RCC 7860 (cell line): ENCODE results near the gene UBASH3B.
"Not testable (repeated sequence)": the region's sequence is repeated elsewhere in the genome, so short reads cannot be mapped to it uniquely, and the experiment has no call there.

Experiments
- DNase-seq: peaks from one replicate; pipeline ENCODE4 v3.0.0-alpha.2; 2015; ENCODE audit warnings: low spot score
- FAIRE-seq: peaks from 2 replicates; lab custom pipeline; 2012; peaks lifted over from hg19 to GRCh38; lab: Jason Lieb, UNC

The UBASH3B gene

DNA sequence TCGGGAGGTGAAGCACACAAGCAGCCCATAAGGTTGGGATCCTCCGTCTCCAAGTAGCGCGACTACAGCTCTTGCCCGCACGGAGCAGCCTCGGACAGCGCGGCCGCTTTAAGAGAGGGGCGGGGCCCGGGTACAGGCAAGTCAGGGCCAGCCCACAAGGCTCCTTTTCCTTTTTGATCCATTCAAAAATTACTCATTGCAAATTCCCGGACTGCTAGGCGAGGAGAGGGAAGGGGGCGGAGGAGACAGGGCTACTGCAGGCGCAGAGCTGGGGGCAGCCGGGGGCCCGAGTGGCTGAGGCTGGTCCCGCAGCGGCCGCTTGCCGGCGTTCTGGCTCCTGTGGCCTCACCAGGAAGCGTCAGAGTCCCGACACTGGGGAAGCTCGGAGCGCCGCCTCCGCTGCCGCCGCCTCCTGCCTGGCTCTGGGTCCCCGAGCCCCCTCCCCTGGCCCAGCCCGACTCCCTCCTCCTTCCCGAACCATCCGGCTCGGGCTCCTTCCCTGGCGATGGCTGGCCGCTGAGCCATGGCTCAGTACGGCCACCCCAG, at the start of gene UBASH3B:
UBASH3B (plus strand) TSS at position 196 of the 546 bp plus-strand sequence; CDS start at position 524, 328 bp downstream.
- DNase-seq = peak; percentile 88
- FAIRE-seq = peak; percentile 65

DNA sequence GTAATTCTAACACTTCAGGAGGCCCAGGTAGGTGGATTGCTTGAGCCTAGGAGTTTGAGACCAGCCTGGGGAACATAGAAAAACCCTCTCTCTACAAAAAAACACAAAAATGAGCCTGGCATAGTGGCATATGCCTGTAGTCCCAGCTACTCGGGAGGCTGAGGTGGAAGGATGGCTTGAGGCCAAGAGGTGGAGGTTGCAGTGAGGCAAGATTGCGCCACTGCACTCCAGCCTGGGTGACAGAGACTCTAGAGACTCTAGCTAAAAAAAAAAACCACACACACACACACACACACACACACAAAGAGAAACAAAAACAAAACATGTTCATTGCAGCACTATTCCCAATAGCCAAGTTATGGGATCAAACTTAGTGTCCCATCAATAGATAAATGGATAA, 48.4 kb upstream of the UBASH3B start:
- DNase-seq, FAIRE-seq: not testable (repeated sequence)

DNA sequence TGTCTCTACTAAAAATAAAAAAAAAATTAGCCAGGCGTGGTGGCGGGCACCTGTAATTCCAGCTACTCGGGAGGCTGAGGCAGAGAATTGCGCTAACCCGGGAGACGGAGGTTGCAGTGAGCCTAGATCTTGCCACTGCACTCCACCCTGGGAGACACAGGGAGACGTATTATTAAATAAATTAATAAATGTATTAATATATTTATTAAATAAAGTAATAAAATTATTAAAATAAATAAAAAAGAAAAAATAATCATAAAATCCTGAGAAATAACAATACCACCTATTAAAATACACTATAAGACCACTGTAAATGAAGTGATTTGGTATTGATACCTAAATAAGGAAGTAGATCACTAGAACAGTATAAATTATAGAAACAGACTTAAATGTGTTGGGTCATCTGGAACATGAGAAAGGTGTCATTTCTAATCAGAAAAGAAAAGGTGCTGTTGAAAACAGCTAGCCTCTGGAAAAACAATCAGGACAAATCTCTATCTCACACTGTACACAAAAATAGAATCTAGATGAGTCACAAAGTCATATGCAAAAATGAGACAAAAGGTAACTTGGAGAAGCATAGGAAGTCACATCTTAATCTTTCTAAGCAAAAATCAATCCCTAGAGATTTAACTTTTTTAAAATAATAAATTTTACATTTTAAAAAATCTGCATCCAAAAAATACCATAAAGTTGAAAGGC, 43.2 kb upstream of the UBASH3B start:
- no peak for DNase-seq
- no peak for FAIRE-seq

DNA sequence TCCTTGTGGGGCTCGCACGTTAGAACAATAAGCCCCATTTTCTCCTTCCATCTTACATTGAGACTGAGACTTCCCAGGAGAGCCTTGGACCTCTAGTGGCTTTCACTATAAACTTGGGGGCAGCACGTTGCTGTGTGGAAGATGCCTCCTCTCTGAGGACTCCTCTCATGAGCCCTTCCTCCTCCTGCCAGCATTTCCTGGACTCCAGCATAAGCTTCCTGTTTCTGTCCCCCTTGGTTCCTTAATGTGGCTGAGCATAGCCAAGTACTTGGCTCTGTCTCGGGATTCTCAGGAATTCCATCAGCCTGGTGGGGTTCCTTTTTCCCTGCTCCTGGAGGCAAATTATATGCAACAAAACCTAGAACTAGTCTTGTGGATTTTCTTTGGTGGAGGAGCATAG, 38.8 kb upstream of the UBASH3B start:
- DNase-seq (no peak), FAIRE-seq (no peak)

GRCh38 chr11:122617297-122617696, 38.2 kb upstream of the UBASH3B start:
- DNase-seq (no peak), FAIRE-seq (no peak)

- DNase-seq = peak; percentile 29
- peak; percentile 65 for FAIRE-seq
These were observed 37.6 kb upstream of the UBASH3B start for GRCh38 chr11:122617926-122618325.

GRCh38 chr11:122618927-122619326, 36.6 kb upstream of the UBASH3B start:
- FAIRE-seq (no peak), DNase-seq (no peak)

GRCh38 chr11:122619757-122620156, 35.8 kb upstream of the UBASH3B start:
- FAIRE-seq (no peak), DNase-seq (no peak)

DNA sequence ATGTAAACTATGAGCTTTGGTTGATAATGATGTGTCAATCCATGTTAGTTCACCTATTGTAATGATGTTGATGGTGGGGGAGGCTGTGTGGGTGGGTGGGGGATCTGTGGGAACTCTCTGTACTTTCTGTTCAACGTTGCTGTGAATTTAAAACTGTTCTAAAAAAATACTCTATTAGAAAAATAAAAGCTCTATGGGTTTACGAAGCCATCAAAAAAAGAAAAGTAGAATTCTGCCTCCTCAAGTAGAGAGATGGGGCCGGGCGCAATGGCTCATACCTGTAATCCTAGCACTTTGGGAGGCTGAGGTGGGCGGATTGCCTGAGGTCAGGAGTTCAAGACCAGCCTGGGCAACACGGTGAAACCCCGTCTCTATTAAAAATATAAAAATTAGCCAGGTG, 30.0 kb upstream of the UBASH3B start:
- FAIRE-seq, DNase-seq: not testable (repeated sequence)

- no peak for FAIRE-seq
- no peak for DNase-seq
These were observed 29.4 kb upstream of the UBASH3B start for GRCh38 chr11:122625976-122626665.

- no peak for DNase-seq
- no peak for FAIRE-seq
These were observed 27.8 kb upstream of the UBASH3B start for GRCh38 chr11:122627745-122628144.

GRCh38 chr11:122628810-122629555, 26.5 kb upstream of the UBASH3B start:
- DNase-seq = peak; percentile 42
- FAIRE-seq = no peak

DNA sequence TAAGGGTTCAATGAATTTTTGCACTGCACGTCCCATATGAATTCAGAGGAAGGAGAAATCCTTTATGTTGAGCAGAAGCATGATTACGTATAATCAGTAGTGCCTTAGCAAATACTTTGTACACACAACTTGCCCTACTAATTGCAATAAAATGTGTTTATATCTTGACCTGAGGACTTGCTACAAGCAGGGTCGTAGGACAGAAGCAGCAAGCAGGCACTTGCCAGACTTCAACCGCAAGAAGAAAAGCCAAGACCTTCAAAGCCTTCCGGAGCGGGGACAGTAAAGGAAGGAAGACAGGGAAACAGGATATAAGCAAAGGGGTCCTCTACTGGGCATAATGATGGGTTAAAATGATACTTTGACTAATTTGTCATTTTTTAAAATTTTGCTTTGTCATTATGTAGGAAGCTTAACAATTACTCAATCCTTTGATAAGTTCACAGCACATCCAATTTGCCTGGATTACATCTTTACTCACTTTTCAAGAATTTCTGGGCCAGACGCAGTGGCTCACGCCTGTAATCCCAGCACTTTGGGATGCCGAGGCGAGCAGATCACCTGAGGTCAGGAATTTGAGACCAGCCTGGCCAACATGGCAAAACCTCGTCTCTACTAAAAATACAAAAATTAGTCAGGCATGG, 23.2 kb upstream of the UBASH3B start:
- FAIRE-seq = no peak
- no peak for DNase-seq

GRCh38 chr11:122633219-122633829, 22.2 kb upstream of the UBASH3B start:
- DNase-seq = peak; percentile 62
- peak; percentile 55 for FAIRE-seq

DNA sequence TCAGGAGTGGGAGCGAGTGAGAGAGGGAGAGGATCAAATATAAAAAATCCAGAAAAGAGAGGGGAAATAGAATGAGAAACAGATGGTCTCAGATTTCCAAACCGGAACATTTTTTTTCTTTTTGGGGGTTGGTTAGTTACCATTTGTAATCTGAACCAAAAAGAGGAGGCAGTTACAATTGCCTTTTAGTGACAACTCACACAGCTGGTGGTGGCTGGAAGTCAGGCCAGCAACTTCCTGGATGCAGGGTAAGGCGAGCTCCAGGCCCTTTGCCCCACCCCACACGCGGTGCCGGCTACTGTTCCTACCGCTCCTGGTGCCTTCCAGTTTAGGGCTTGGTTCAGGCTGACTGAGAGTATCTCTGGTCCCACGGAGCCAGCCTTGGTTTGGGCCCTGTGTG, 21.0 kb upstream of the UBASH3B start:
- FAIRE-seq (no peak), DNase-seq (no peak)

DNA sequence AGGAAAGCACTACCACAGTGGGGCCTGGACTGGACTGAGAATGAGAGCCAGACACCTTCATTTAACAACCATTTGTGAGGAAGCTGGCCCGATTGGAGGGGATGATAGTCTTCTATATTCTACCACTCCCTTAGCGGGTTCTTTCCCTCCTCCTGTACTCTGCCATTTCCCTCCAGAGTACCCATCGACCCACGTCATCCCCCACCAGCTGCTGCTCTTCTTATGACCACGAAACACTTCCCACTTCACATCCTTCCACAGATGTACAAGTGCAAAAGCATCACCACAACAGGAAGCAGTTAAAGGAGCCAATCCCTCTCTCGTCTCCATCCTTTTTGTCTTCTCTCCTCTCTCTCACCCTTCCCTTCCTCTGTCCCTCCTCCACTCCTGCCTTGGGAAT, 18.0 kb upstream of the UBASH3B start:
- DNase-seq = no peak
- FAIRE-seq = no peak

DNA sequence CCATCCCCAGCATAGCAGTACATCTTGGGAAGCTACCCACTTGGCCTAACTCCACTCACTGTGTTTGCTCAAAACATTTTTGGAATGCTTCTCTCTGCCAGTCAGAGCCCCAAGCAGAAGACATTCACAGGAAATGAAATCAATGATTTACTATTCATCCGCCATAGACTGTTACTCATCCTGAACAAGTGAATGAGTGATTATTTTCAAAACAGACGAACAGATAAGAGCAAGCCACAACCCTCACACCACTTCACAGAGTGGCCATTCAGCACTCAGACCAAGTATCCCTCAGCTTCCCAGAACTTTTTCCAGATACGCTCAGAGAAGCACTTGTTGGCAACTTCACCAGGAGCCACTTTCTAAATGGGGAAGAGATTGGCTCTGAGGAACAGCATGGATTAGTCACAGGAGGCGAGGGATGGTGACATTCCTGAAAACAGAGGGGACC, 13.0 kb upstream of the UBASH3B start:
- FAIRE-seq = peak; percentile 99
- DNase-seq = peak; percentile 99

DNA sequence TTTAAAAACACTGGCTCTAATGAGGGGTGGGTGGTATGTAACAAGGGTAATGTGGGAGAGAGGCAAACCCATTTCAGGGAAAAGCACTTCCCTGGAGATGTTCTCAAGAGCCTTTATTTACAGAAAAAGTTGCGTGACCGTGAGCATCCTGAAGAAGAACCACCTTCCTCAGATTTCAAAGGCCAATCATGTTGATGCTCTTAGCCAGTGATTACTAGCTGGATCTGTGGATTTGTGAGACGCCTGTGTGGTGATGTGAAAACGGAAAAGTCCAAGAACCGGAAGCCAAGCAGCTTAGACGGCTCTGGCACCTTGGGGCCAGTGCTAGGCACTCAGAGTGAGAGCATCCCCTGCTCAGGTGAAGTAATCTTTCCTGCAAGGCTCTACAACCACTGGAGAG, 12.6 kb upstream of the UBASH3B start:
- peak; percentile 74 for DNase-seq
- FAIRE-seq = peak; percentile 48

- FAIRE-seq (no peak), DNase-seq (peak; percentile 73)
These were observed 9.7 kb upstream of the UBASH3B start for GRCh38 chr11:122645847-122646246.
